ENCODE data around the gene POC5. TPM values are rescaled to one million over a fixed set of nuclear protein-coding genes. Genes with fewer than 3 reads are reported as not detected.

Gene POC5
- total RNA-seq, 2 donors from 2014 or later: 4.4 to 7.8 TPM

- ATAC-seq (no peak), DNase-seq (no peak)
- intact Hi-C loops (cut with DNase I, micrococcal nuclease): no loop called here
Measured at GRCh38 chr5:75666801-75667200, 50.4 kb downstream of the POC5 start.

GRCh38 chr5:75664979-75665378 is 52.3 kb downstream of the POC5 start:
- intact Hi-C loops (cut with DNase I, micrococcal nuclease): no loop called here
- no peak for ATAC-seq
- no peak for DNase-seq

- DNase-seq (no peak), ATAC-seq (no peak)
- intact Hi-C loops (cut with DNase I, micrococcal nuclease): no loop called here
Measured at GRCh38 chr5:75663579-75664284, 53.5 kb downstream of the POC5 start.

- DNase-seq: no peak
- intact Hi-C loops (cut with DNase I, micrococcal nuclease): no loop called here
- ATAC-seq: no peak
Measured at GRCh38 chr5:75662061-75662460, 55.2 kb downstream of the POC5 start.

GRCh38 chr5:75660678-75661465 is 56.4 kb downstream of the POC5 start:
- intact Hi-C loops (cut with DNase I, micrococcal nuclease): no loop called here
- no peak for DNase-seq
- ATAC-seq: no peak

- intact Hi-C loops (cut with DNase I, micrococcal nuclease): no loop called here
- ATAC-seq: no peak
Measured at GRCh38 chr5:75659791-75660450, 57.3 kb downstream of the POC5 start.

GRCh38 chr5:75656311-75657003 is 60.8 kb downstream of the POC5 start:
- intact Hi-C loops (cut with DNase I, micrococcal nuclease): no loop called here
- ATAC-seq (peak; percentile 43), DNase-seq (no peak)

More at GRCh38 chr5:75659791-75660450, 57.3 kb downstream of the POC5 start:
- DNase-seq: no peak

- intact Hi-C loops (cut with DNase I, micrococcal nuclease): no loop called here
- no peak for ATAC-seq
- no peak for DNase-seq
Measured at GRCh38 chr5:75654693-75655295, 62.4 kb downstream of the POC5 start.

GRCh38 chr5:75653521-75653920 is 63.7 kb downstream of the POC5 start:
- intact Hi-C loops (cut with DNase I, micrococcal nuclease): no loop called here
- ATAC-seq (no peak), DNase-seq (no peak)

GRCh38 chr5:75651575-75652238 is 65.5 kb downstream of the POC5 start:
- DNase-seq: no peak
- intact Hi-C loops (cut with DNase I, micrococcal nuclease): no loop called here
- ATAC-seq: peak; percentile 73

- intact Hi-C loops (cut with DNase I, micrococcal nuclease): no loop called here
- DNase-seq: peak; percentile 28 to 41
- ATAC-seq: peak; percentile 88
Measured at GRCh38 chr5:75648712-75649111, 68.5 kb downstream of the POC5 start.

- intact Hi-C loops (cut with DNase I, micrococcal nuclease): no loop called here
- ATAC-seq (no peak), DNase-seq (no peak)
Measured at GRCh38 chr5:75640826-75641225, 76.4 kb downstream of the POC5 start.

GRCh38 chr5:75640395-75640794 is 76.8 kb downstream of the POC5 start:
- DNase-seq: no peak
- ATAC-seq: no peak
- intact Hi-C loops (cut with DNase I, micrococcal nuclease): no loop called here

GRCh38 chr5:75639535-75640311 is 77.5 kb downstream of the POC5 start:
- DNase-seq (no peak), ATAC-seq (no peak)
- intact Hi-C loops (cut with DNase I, micrococcal nuclease): no loop called here

- no peak for DNase-seq
- intact Hi-C loops (cut with DNase I, micrococcal nuclease): no loop called here
- ATAC-seq: no peak
Measured at GRCh38 chr5:75637949-75638348, 79.3 kb downstream of the POC5 start.

- DNase-seq (no peak), ATAC-seq (no peak)
- intact Hi-C loops (cut with DNase I, micrococcal nuclease): no loop called here
Measured at GRCh38 chr5:75632321-75632720, 84.9 kb downstream of the POC5 start.

- ATAC-seq (peak; percentile 67), DNase-seq (no peak)
- intact Hi-C loops (cut with DNase I, micrococcal nuclease): no loop called here
Measured at GRCh38 chr5:75630875-75631274, 86.4 kb downstream of the POC5 start.

- DNase-seq (no peak), ATAC-seq (no peak)
- intact Hi-C loops (cut with DNase I, micrococcal nuclease): no loop called here
Measured at GRCh38 chr5:75627801-75628200, 89.4 kb downstream of the POC5 start.

Measured in left colon (tissue), 2 donors.